GM18507 (cell line): ENCODE data around the gene PIAS3.
"Not testable (repeated sequence)": the region's sequence is repeated elsewhere in the genome, so short reads cannot be mapped to it uniquely, and the experiment has no call there.

Experiments
- DNase-seq: peaks from one replicate; pipeline ENCODE4 v3.0.0; 2011; ENCODE audit warnings: low read depth; ENCODE audit not compliant: insufficient read length; ENCODE audit errors: extremely low spot score
- FAIRE-seq: peaks from 2 replicates; lab custom pipeline; 2011; peaks lifted over from hg19 to GRCh38; lab: Jason Lieb, UNC

PIAS3 gene

GRCh38 chr1:145828367-145829026 lies 30.4 kb downstream of the PIAS3 start:
- DNase-seq: no peak
- no peak for FAIRE-seq

GRCh38 chr1:145827966-145828365 lies 30.9 kb downstream of the PIAS3 start:
- FAIRE-seq (no peak), DNase-seq (no peak)

GRCh38 chr1:145826030-145826429 lies 32.9 kb downstream of the PIAS3 start:
- FAIRE-seq: no peak
- DNase-seq: no peak

- DNase-seq: no peak
- FAIRE-seq: no peak
These were observed 34.4 kb downstream of the PIAS3 start for GRCh38 chr1:145824499-145824842.

GRCh38 chr1:145823565-145824498 lies 35.0 kb downstream of the PIAS3 start, which contains the start of the genes POLR3C and RNF115:
POLR3C (plus strand) TSS chr1:145824200; CDS start chr1:145825777, 1,577 bp downstream.
RNF115 (minus strand) TSS chr1:145824095; CDS start chr1:145823873, 222 bp downstream.
- DNase-seq (peak; percentile 79), FAIRE-seq (peak; percentile 69)

- FAIRE-seq: not testable (repeated sequence)
These were observed 36.0 kb downstream of the PIAS3 start for GRCh38 chr1:145822779-145823331.

GRCh38 chr1:145818095-145818494 lies 40.8 kb downstream of the PIAS3 start:
- not testable (repeated sequence) for FAIRE-seq, DNase-seq

More at GRCh38 chr1:145822779-145823331, 36.0 kb downstream of the PIAS3 start:
- DNase-seq: not testable (repeated sequence)

GRCh38 chr1:145812977-145813810 lies 45.7 kb downstream of the PIAS3 start:
- DNase-seq, FAIRE-seq: not testable (repeated sequence)

GRCh38 chr1:145806844-145807243 lies 52.0 kb downstream of the PIAS3 start:
- no peak for DNase-seq
- no peak for FAIRE-seq

- DNase-seq (no peak), FAIRE-seq (no peak)
These were observed 52.5 kb downstream of the PIAS3 start for GRCh38 chr1:145806408-145806807.

- no peak for FAIRE-seq
- DNase-seq: no peak
These were observed 53.8 kb downstream of the PIAS3 start for GRCh38 chr1:145805057-145805456.

- FAIRE-seq (no peak), DNase-seq (no peak)
These were observed 54.4 kb downstream of the PIAS3 start for GRCh38 chr1:145804235-145805045.

GRCh38 chr1:145799806-145800205 lies 59.1 kb downstream of the PIAS3 start:
- no peak for DNase-seq
- no peak for FAIRE-seq
